LNCaP clone FGC (cell line): ENCODE results near the gene GFAP.

Experiments used
- DNase-seq: peaks from one replicate; pipeline ENCODE4 v3.0.0-alpha.2; 2011; ENCODE audit warnings: low read depth
- H3K4me3 ChIP-seq: 2 replicates; pipeline ENCODE4 v1.5.1; 2011; ENCODE audit warnings: mild to moderate bottlenecking, low read depth, low read length, control low read depth
- CTCF ChIP-seq: IDR thresholded peaks from 2 replicates; pipeline ENCODE4 v1.5.1; 2012; ENCODE audit warnings: mild to moderate bottlenecking; ENCODE audit not compliant: control insufficient read depth, insufficient read depth; ENCODE audit errors: extremely low read depth

The GFAP gene

GRCh38 chr17:44925731-44926697 lies 10.7 kb upstream of the GFAP start:
- no peak for TF ChIP-seq CTCF

GRCh38 chr17:44924107-44924544 lies 8.8 kb upstream of the GFAP start:
- H3K4me3 ChIP-seq = 0 out of 2 replicates have a peak overlapping the region, but pooled peaks have one; percentile 15
- TF ChIP-seq CTCF = no peak
- DNase-seq = peak; percentile 56

More at GRCh38 chr17:44925731-44926697, 10.7 kb upstream of the GFAP start:
- no peak overlapping the region for H3K4me3 ChIP-seq
- DNase-seq = no peak

GRCh38 chr17:44922746-44923470 lies 7.6 kb upstream of the GFAP start:
- no peak overlapping the region for H3K4me3 ChIP-seq
- no peak for DNase-seq
- no peak for TF ChIP-seq CTCF

- DNase-seq = no peak
- no peak overlapping the region for H3K4me3 ChIP-seq
- no peak for TF ChIP-seq CTCF
Observed at GRCh38 chr17:44922136-44922535, 6.8 kb upstream of the GFAP start.

- H3K4me3 ChIP-seq = no peak overlapping the region
- no peak for DNase-seq
- no peak for TF ChIP-seq CTCF
Observed at GRCh38 chr17:44921122-44921882, 6.0 kb upstream of the GFAP start.

- no peak for TF ChIP-seq CTCF
- no peak overlapping the region for H3K4me3 ChIP-seq
- no peak for DNase-seq
Observed at GRCh38 chr17:44920565-44920940, 5.3 kb upstream of the GFAP start.
